Measurements from ENCODE around the gene PPM1N.

- TF ChIP-seq CTCF (conservative IDR thresholded peaks at IDR 0.05; ENCODE audit: low read depth, low read length) (no peak), POLR2A (IDR thresholded peaks at IDR 0.05; ENCODE audit: low read depth, low read length) (peak; percentile 51; the same call in 1 of the 2 replicates), FOS (IDR thresholded peaks at IDR 0.05; ENCODE audit: low read depth, low read length) (no peak)
Measured at GRCh38 chr19:45508861-45509691, 10.8 kb downstream of the PPM1N start.
